HepG2 (cell line): ENCODE results near the gene POLH. TPM values are rescaled to one million over a fixed set of nuclear protein-coding genes. Genes with fewer than 3 reads are reported as not detected.

Experiments used
- CHD4 ChIP-seq: fragments of 200-600 bp; sonication (generic); IDR thresholded peaks from 2 replicates; pipeline ENCODE4 v1.7.0; 2017; ENCODE audit warnings: mild to moderate bottlenecking, low read length, borderline replicate concordance
- ELF3 ChIP-seq: IDR thresholded peaks from 2 replicates; pipeline ENCODE4 v1.6.1; 2016; ENCODE audit warnings: missing genetic modification reagents, missing compliant biosample characterization
- NFE2L1 ChIP-seq: sonication (generic); formaldehyde crosslinking; IDR thresholded peaks from 2 replicates; pipeline ENCODE4 v1.4.0; 2020; ENCODE audit warnings: missing genetic modification reagents, mild to moderate bottlenecking, borderline replicate concordance
- NR2F1 ChIP-seq, 2 experiments: fragments of 450-650 bp in 1 of 2; formaldehyde crosslinking in 1 of 2; IDR thresholded peaks; 2 replicates each; pipeline versions ENCODE4 v1.5.0 to v1.6.1; 2016 to 2020; ENCODE audit warnings: mild to moderate bottlenecking in 1 of 2, missing compliant biosample characterization in 1 of 2, missing genetic modification reagents in 1 of 2, moderate library complexity in 1 of 2
- RBFOX2 ChIP-seq: fragments of 200-400 bp; formaldehyde crosslinking; IDR thresholded peaks from 2 replicates; pipeline ENCODE4 v1.6.1; 2017; ENCODE audit warnings: low read depth, mild to moderate bottlenecking, low read length
- U2AF2 ChIP-seq: fragments of 200-400 bp; formaldehyde crosslinking; IDR thresholded peaks from 2 replicates; pipeline ENCODE4 v1.6.1; 2017; ENCODE audit warnings: low read depth, mild to moderate bottlenecking, low read length
- ZBTB7A ChIP-seq: sonication (generic); formaldehyde crosslinking; IDR thresholded peaks from 2 replicates; pipeline ENCODE4 v1.8.0; 2022; ENCODE audit warnings: mild to moderate bottlenecking, missing genetic modification reagents
- ZNF33B ChIP-seq: sonication (generic); formaldehyde crosslinking; IDR thresholded peaks from 2 replicates; pipeline ENCODE4 v1.5.1; 2020; ENCODE audit warnings: mild to moderate bottlenecking, missing genetic modification reagents
- ZNF441 ChIP-seq: sonication (generic); formaldehyde crosslinking; IDR thresholded peaks from 2 replicates; pipeline ENCODE4 v1.7.0; 2021; ENCODE audit warnings: missing genetic modification reagents, borderline replicate concordance
- ZNF598 ChIP-seq: sonication (generic); formaldehyde crosslinking; IDR thresholded peaks from 2 replicates; pipeline ENCODE4 v1.5.1; 2020; ENCODE audit warnings: mild to moderate bottlenecking, missing genetic modification reagents, borderline replicate concordance
- ZNF749 ChIP-seq: sonication (generic); formaldehyde crosslinking; IDR thresholded peaks from 2 replicates; pipeline ENCODE4 v1.8.0; 2022; ENCODE audit warnings: mild to moderate bottlenecking, missing genetic modification reagents, moderate library complexity, borderline replicate concordance
- ZNF768 ChIP-seq: sonication (generic); formaldehyde crosslinking; IDR thresholded peaks from 2 replicates; pipeline ENCODE4 v1.4.0; 2020; ENCODE audit warnings: missing genetic modification reagents
- ZNF841 ChIP-seq: sonication (generic); formaldehyde crosslinking; IDR thresholded peaks from 2 replicates; pipeline ENCODE4 v1.8.1; 2023; ENCODE audit warnings: missing genetic modification reagents, borderline replicate concordance
- polyA plus RNA-seq, 8 experiments: library from polyadenylated mRNA; depleted of rRNA in 3 of 8; stranded (reverse) in 7 of 8; unstranded in 1 of 8; fragments of >200 nt; fragmentation: Illumina TruSeq in 4 of 8; extraction: Trizol in 4 of 8; gene quantifications; 2 replicates each; pipeline versions ENCODE4 v1.2.1 to v1.2.3, GENCODE V29; 2011 to 2016; ENCODE audit warnings: low read depth in 4 of 8, missing spikeins in 1 of 8, mixed read lengths in 1 of 8; ENCODE audit not compliant: insufficient read depth in 1 of 8
- total RNA-seq, 5 experiments: library from RNA; depleted of rRNA; stranded (reverse); fragments of >200 nt; fragmentation: Illumina TruSeq; extraction: Trizol; gene quantifications; 2 replicates each; pipeline ENCODE4 v1.2.3, GENCODE V29; 2016; ENCODE audit warnings: low read depth in 1 of 5
- TF ChIP-seq, protein P1 (sequence below): sonication (generic); formaldehyde crosslinking; IDR thresholded peaks from 2 replicates; pipeline ENCODE4 v1.4.0; 2020; ENCODE audit warnings: missing genetic modification reagents, borderline replicate concordance
- TF ChIP-seq, protein P2 (sequence below): sonication (generic); formaldehyde crosslinking; IDR thresholded peaks from 2 replicates; pipeline ENCODE4 v1.4.0; 2020; ENCODE audit warnings: missing genetic modification reagents
- TF ChIP-seq, protein P3 (sequence below): sonication (generic); formaldehyde crosslinking; IDR thresholded peaks from 2 replicates; pipeline ENCODE4 v1.4.0; 2020; ENCODE audit warnings: mild to moderate bottlenecking, missing genetic modification reagents

The POLH gene
- total and polyA plus RNA-seq, 2 of the 13 experiments (the other 11 are each of a cell fraction or from before 2014, with no cell fraction given) = 11.6 to 25.0 TPM

DNA sequence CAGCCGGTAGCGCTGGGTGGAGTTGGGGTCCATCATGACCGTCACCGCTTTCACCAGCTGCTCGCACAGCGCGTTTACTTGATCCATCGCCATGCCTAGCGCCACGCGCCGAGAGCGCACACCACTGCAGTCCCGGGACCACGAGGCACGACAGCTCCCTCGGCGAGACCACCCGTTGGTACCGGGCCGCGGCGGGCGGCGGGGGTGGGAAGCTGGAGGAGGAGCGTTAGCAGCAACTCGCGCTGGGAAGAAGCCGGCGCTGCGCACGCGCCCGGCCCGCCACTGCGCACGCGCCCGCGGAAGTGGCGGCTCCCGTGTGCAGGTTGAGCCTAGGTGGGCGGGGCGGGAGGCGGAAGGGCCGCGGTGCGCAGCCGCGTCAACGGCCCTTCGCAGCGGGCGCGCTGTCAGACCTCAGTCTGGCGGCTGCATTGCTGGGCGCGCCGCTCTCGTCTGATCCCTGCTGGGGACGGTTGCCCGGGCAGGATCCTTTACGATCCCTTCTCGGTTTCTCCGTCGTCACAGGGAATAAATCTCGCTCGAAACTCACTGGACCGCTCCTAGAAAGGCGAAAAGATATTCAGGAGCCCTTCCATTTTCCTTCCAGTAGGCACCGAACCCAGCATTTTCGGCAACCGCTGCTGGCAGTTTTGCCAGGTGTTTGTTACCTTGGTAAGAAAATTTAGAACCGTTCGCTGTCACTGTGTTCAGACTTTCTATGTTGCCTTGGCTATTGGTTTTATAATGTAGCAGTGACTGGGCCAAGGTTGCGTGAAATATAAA, at the start of gene POLH, which contains the start of gene XPO5 (continued):
- TF ChIP-seq, protein P1, sequence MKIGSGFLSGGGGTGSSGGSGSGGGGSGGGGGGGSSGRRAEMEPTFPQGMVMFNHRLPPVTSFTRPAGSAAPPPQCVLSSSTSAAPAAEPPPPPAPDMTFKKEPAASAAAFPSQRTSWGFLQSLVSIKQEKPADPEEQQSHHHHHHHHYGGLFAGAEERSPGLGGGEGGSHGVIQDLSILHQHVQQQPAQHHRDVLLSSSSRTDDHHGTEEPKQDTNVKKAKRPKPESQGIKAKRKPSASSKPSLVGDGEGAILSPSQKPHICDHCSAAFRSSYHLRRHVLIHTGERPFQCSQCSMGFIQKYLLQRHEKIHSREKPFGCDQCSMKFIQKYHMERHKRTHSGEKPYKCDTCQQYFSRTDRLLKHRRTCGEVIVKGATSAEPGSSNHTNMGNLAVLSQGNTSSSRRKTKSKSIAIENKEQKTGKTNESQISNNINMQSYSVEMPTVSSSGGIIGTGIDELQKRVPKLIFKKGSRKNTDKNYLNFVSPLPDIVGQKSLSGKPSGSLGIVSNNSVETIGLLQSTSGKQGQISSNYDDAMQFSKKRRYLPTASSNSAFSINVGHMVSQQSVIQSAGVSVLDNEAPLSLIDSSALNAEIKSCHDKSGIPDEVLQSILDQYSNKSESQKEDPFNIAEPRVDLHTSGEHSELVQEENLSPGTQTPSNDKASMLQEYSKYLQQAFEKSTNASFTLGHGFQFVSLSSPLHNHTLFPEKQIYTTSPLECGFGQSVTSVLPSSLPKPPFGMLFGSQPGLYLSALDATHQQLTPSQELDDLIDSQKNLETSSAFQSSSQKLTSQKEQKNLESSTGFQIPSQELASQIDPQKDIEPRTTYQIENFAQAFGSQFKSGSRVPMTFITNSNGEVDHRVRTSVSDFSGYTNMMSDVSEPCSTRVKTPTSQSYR (CRISPR knock-in tag) = peak; percentile 39
- peak; percentile 25; the same call in 1 of the 2 replicates for TF ChIP-seq ZNF841 (CRISPR knock-in tag)
- no peak for TF ChIP-seq NFE2L1
- peak; percentile 77; the same call in 1 of the 2 replicates for TF ChIP-seq ZBTB7A
- TF ChIP-seq, protein P2, sequence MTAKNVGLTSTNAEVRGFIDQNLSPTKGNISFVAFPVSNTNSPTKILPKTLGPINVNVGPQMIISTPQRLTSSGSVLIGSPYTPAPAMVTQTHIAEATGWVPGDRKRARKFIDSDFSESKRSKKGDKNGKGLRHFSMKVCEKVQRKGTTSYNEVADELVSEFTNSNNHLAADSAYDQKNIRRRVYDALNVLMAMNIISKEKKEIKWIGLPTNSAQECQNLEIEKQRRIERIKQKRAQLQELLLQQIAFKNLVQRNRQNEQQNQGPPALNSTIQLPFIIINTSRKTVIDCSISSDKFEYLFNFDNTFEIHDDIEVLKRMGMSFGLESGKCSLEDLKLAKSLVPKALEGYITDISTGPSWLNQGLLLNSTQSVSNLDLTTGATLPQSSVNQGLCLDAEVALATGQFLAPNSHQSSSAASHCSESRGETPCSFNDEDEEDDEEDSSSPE = peak; percentile 95
- 0 out of 2 replicates have a peak, but pooled peaks have one; percentile 30 for TF ChIP-seq ZNF33B (CRISPR knock-in tag)
- no peak; the same call in none of the 2 replicates for TF ChIP-seq ZNF441
- peak; percentile 95 for TF ChIP-seq RBFOX2
- peak; percentile 89 for TF ChIP-seq ELF3 (CRISPR knock-in tag)
- TF ChIP-seq ZNF768 (CRISPR knock-in tag) = peak; percentile 79; the same call in 1 of the 2 replicates
- TF ChIP-seq ZNF749 (CRISPR knock-in tag) = no peak; the same call in 1 of the 2 replicates
- peak; percentile 33; the same call in 1 of the 2 replicates for TF ChIP-seq ZNF598
- TF ChIP-seq U2AF2 = no peak
- no peak for TF ChIP-seq NR2F1 (CRISPR knock-in tag; IDR thresholded peaks at IDR 0.05)
- no peak for TF ChIP-seq CHD4
- TF ChIP-seq, protein P3, sequence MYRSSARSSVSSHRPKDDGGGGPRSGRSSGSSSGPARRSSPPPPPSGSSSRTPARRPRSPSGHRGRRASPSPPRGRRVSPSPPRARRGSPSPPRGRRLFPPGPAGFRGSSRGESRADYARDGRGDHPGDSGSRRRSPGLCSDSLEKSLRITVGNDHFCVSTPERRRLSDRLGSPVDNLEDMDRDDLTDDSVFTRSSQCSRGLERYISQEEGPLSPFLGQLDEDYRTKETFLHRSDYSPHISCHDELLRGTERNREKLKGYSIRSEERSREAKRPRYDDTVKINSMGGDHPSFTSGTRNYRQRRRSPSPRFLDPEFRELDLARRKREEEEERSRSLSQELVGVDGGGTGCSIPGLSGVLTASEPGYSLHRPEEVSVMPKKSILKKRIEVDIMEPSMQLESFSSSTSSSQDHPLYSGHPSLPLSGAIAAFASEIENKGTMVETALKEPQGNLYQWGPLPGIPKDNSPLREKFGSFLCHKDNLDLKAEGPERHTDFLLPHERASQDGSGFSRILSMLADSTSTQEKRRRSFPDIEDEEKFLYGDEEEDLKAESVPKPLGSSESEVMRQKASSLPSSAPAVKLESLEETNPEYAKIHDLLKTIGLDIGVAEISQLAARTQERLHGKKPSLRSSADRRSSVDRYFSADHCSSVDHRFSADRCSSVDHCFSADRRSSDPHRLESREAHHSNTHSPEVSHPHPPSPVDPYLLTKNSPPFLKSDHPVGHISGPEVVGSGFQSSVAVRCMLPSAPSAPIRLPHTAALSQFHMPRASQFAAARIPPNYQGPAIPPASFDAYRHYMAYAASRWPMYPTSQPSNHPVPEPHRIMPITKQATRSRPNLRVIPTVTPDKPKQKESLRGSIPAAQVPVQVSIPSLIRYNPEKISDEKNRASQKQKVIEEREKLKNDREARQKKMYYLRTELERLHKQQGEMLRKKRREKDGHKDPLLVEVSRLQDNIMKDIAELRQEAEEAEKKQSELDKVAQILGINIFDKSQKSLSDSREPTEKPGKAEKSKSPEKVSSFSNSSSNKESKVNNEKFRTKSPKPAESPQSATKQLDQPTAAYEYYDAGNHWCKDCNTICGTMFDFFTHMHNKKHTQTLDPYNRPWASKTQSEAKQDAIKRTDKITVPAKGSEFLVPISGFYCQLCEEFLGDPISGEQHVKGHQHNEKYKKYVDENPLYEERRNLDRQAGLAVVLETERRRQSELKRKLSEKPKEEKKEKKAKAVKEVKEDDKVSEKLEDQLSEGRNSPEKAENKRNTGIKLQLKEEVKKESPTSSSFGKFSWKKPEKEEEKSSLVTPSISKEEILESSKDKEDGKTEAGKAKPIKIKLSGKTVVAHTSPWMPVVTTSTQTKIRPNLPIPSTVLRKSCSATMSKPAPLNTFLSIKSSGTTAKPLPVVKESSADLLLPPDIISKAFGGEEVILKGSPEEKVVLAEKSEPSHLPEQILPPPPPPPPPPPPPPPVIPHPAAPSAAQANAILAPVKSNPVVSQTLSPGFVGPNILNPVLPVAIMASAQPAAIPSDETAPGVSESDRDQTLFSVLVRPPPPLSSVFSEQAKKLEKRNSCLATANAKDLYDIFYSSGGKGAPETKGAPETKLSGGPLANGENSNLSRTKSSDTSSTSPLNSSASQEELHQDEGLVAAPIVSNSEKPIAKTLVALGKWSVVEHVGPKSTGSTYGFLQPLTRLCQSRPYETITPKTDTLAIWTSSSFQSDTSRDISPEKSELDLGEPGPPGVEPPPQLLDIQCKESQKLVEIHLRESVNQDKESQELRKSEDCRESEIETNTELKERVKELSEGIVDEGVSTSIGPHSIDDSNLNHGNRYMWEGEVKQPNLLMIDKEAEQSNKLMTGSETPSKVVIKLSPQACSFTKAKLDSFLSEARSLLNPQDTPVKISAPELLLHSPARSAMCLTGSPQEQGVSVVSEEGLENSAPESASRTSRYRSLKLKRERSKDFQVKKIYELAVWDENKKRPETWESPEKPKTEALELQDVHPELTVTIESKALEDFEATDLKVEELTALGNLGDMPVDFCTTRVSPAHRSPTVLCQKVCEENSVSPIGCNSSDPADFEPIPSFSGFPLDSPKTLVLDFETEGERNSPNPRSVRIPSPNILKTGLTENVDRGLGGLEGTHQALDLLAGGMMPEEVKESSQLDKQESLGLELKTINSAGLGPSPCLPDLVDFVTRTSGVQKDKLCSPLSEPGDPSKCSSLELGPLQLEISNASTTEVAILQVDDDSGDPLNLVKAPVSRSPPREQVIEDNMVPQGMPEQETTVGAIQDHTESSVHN (CRISPR knock-in tag) = no peak
